ENCODE measurements around the gene TGFB1.

DNA sequence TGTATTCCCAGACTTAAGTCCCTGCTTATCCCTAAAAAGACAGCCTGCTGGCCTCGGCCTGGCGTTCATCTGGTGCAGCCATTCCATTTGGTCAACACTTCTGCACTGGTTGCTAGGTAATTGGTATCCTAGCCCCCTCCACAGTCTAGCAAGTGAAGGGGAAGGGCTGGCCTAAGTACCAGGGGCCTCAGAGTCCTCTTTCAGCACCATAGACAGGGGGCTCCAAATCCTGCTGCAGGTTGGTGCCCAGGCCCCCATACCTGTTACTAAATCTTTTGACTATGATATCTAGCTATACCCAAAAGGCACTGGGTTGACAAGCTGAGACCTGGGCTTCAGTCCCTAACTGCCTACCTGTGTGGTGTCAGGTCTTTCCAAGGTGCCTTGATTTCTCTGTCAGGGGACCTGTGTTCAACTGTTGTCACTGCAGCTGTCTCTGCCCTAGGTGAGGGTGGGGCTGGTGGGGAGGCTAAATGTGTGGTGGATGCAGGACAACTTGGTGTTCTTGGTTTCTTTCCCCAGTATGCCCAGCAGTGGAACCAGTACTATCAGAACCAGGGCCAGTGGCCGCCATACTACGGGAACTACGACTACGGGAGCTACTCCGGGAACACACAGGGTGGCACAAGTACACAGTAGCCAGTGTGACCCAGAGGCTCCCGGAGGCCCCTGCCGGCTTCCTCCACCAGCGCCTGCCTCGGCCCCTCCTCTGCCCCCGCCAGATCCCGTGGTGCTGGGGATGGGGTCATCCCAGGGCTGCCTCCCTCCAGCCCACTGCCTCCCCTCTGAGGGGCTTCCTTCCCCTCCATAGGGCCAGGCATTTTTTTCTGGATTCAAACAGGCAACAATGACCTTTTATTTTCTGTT is 47.6 kb downstream of the TGFB1 start:
- TF ChIP-seq POLR2A (IDR thresholded peaks at IDR 0.05; ENCODE audit: low read length) = no peak
- no peak for TF ChIP-seq GATA1 (IDR thresholded peaks at IDR 0.05; ENCODE audit: low read depth, low read length)
